ENCODE data around the gene C1orf56.
A peak's percentile ranks its signal among the peaks of the same experiment; 100 is the strongest.

C1orf56 gene

GRCh38 chr1:151039521-151039920 is 8.0 kb upstream of the C1orf56 start:
- no peak for TF ChIP-seq CTCF (IDR thresholded peaks at IDR 0.05)
- H3K4me2 ChIP-seq (ENCODE audit: low read length) = no peak overlapping the region
- H3K27me3 ChIP-seq (ENCODE audit: control insufficient read depth, insufficient read depth, low read length) = no peaks in the 10 kb centered on the region
- no peak overlapping the region for H3K4me3 ChIP-seq (ENCODE audit: low read depth, low read length)
- H3K9me3 ChIP-seq (ENCODE audit: control insufficient read depth, low read length) = no peaks in the 10 kb centered on the region
- H3K79me2 ChIP-seq = no peaks in the 10 kb centered on the region
- no peaks in the 10 kb centered on the region for H3K36me3 ChIP-seq (ENCODE audit: control insufficient read depth, insufficient read depth, low read length)
- no peak overlapping the region for H3K9ac ChIP-seq
- no peak overlapping the region for H3K27ac ChIP-seq
- H3K4me1 ChIP-seq = no peaks in the 10 kb centered on the region
- H2AFZ ChIP-seq = no peak overlapping the region

GRCh38 chr1:151043163-151043562 is 4.4 kb upstream of the C1orf56 start:
- no peak overlapping the region for H3K27ac ChIP-seq
- H3K4me2 ChIP-seq (ENCODE audit: low read length) = no peak overlapping the region
- no peak overlapping the region for H2AFZ ChIP-seq
- H3K27me3 ChIP-seq (ENCODE audit: control insufficient read depth, insufficient read depth, low read length) = no peaks in the 10 kb centered on the region
- TF ChIP-seq CTCF (IDR thresholded peaks at IDR 0.05) = no peak
- no peak overlapping the region for H3K4me3 ChIP-seq (ENCODE audit: low read depth, low read length)
- no peak overlapping the region for H3K9ac ChIP-seq
- H3K9me3 ChIP-seq (ENCODE audit: control insufficient read depth, low read length) = no peaks in the 10 kb centered on the region
- no peaks in the 10 kb centered on the region for H3K79me2 ChIP-seq
- H3K4me1 ChIP-seq = no peaks in the 10 kb centered on the region
- H3K36me3 ChIP-seq (ENCODE audit: control insufficient read depth, insufficient read depth, low read length) = no peaks in the 10 kb centered on the region

- H3K4me3 ChIP-seq (ENCODE audit: low read depth, low read length) = peak overlapping the region; percentile 82
- TF ChIP-seq CTCF (IDR thresholded peaks at IDR 0.05) = peak; percentile 40
These were observed 534 bp downstream of the C1orf56 start for GRCh38 chr1:151047925-151048644.

GRCh38 chr1:151048645-151049032 is 1.1 kb downstream of the C1orf56 start:
- H3K4me3 ChIP-seq (ENCODE audit: low read depth, low read length) = peak overlapping the region; percentile 82
- H2AFZ ChIP-seq = peak overlapping the region; percentile 91
- H3K9ac ChIP-seq = no peak overlapping the region
- no peaks in the 10 kb centered on the region for H3K79me2 ChIP-seq
- no peaks in the 10 kb centered on the region for H3K27me3 ChIP-seq (ENCODE audit: control insufficient read depth, insufficient read depth, low read length)
- H3K27ac ChIP-seq = peak overlapping the region; percentile 89
- TF ChIP-seq CTCF (IDR thresholded peaks at IDR 0.05) = no peak
- H3K4me2 ChIP-seq (ENCODE audit: low read length) = peak overlapping the region; percentile 96
- H3K36me3 ChIP-seq (ENCODE audit: control insufficient read depth, insufficient read depth, low read length) = no peaks in the 10 kb centered on the region
- H3K9me3 ChIP-seq (ENCODE audit: control insufficient read depth, low read length) = no peaks in the 10 kb centered on the region
- peaks cover 4% of the 10 kb centered on the region for H3K4me1 ChIP-seq

More at GRCh38 chr1:151047925-151048644, 534 bp downstream of the C1orf56 start:
- Histone ChIP-seq H3K79me2 (no peaks in the 10 kb centered on the region), H3K9ac (peak overlapping the region; percentile 49), H2AFZ (peak overlapping the region; percentile 91), H3K36me3 (ENCODE audit: control insufficient read depth, insufficient read depth, low read length) (no peaks in the 10 kb centered on the region), H3K9me3 (ENCODE audit: control insufficient read depth, low read length) (no peaks in the 10 kb centered on the region), H3K4me1 (peaks cover 4% of the 10 kb centered on the region), H3K27ac (peak overlapping the region; percentile 89), H3K4me2 (ENCODE audit: low read length) (peak overlapping the region; percentile 96), H3K27me3 (ENCODE audit: control insufficient read depth, insufficient read depth, low read length) (no peaks in the 10 kb centered on the region)

GRCh38 chr1:151049458-151049857 is 1.9 kb downstream of the C1orf56 start:
- no peak overlapping the region for H2AFZ ChIP-seq
- peaks cover 4% of the 10 kb centered on the region for H3K4me1 ChIP-seq
- no peak overlapping the region for H3K27ac ChIP-seq
- no peak overlapping the region for H3K9ac ChIP-seq
- H3K4me2 ChIP-seq (ENCODE audit: low read length) = no peak overlapping the region
- no peak for TF ChIP-seq CTCF (IDR thresholded peaks at IDR 0.05)
- H3K79me2 ChIP-seq = no peaks in the 10 kb centered on the region
- H3K4me3 ChIP-seq (ENCODE audit: low read depth, low read length) = no peak overlapping the region
- H3K36me3 ChIP-seq (ENCODE audit: control insufficient read depth, insufficient read depth, low read length) = no peaks in the 10 kb centered on the region
- H3K27me3 ChIP-seq (ENCODE audit: control insufficient read depth, insufficient read depth, low read length) = no peaks in the 10 kb centered on the region
- H3K9me3 ChIP-seq (ENCODE audit: control insufficient read depth, low read length) = no peaks in the 10 kb centered on the region

All from parathyroid adenoma (tissue), 2 donors.